MCF 10A (cell line): ENCODE data around the gene CACNB4. TPM values are rescaled to one million over a fixed set of nuclear protein-coding genes. Genes with fewer than 3 reads are reported as not detected.

Experiments used
- BruUV-seq: library from RNA; stranded (reverse); fragments of 400-500 nt; replicated peaks from 2 replicates; lab custom pipeline; 2021; lab: Mats Ljungman, UMichigan
- CTCF ChIA-PET: fragments of 300-600 bp; sonication (Branson Sonifier 250); formaldehyde crosslinking; extraction: SDS; loops from one replicate; lab custom pipeline; 2021; ENCODE audit warnings: antibody characterized with exemption, inconsistent platforms; lab: Yijun Ruan, JAX
- POLR2A ChIA-PET: fragments of 300-600, 350-650 bp; sonication (Branson Sonifier 250); formaldehyde crosslinking; extraction: SDS; loops from one replicate; lab custom pipeline; 2020; ENCODE audit warnings: antibody characterized with exemption, inconsistent platforms; lab: Yijun Ruan, JAX
- DNase-seq: peaks from one replicate; pipeline ENCODE4 v3.0.0-alpha.2; 2018; ENCODE audit not compliant: unreplicated experiment
- H3K27ac Mint-ChIP-seq: one replicate; pipeline ENCODE4 v1.8.0; 2022; ENCODE audit warnings: mild to moderate bottlenecking, low read depth, mixed read lengths; ENCODE audit not compliant: unreplicated experiment
- H3K27me3 Mint-ChIP-seq: one replicate; pipeline ENCODE4 v1.8.0; 2022; ENCODE audit warnings: mixed read lengths; ENCODE audit not compliant: insufficient read depth, unreplicated experiment
- H3K36me3 Mint-ChIP-seq: one replicate; pipeline ENCODE4 v1.8.0; 2022; ENCODE audit warnings: mild to moderate bottlenecking, moderate library complexity, mixed read lengths; ENCODE audit not compliant: insufficient read depth, unreplicated experiment
- H3K4me1 Mint-ChIP-seq: one replicate; pipeline ENCODE4 v1.8.0; 2022; ENCODE audit warnings: mixed read lengths; ENCODE audit not compliant: insufficient read depth, unreplicated experiment
- H3K4me3 Mint-ChIP-seq: one replicate; pipeline ENCODE4 v1.8.0; 2022; ENCODE audit warnings: mild to moderate bottlenecking, moderate library complexity, mixed read lengths; ENCODE audit not compliant: unreplicated experiment
- H3K9me3 Mint-ChIP-seq: one replicate; pipeline ENCODE4 v1.8.0; 2022; ENCODE audit warnings: mixed read lengths; ENCODE audit not compliant: unreplicated experiment
- intact Hi-C: fragments of 100-400 bp; cut with micrococcal nuclease; formaldehyde crosslinking; loops from 2 replicates; pipeline ENCODE4 v1.14.1; 2022
- total RNA-seq: library from RNA; stranded (reverse); gene quantifications from 2 replicates; pipeline ENCODE4 v1.2.3, GENCODE V29; 2022
- TF ChIP-seq, protein P1 (sequence below): fragments of 200-600 bp; IDR thresholded peaks from one replicate; pipeline ENCODE4 v1.8.0; 2022; ENCODE audit warnings: antibody characterized with exemption, mild to moderate bottlenecking; ENCODE audit not compliant: unreplicated experiment

Gene CACNB4
- total RNA-seq, 1 experiment from 2014 or later, result 0.49 TPM

DNA sequence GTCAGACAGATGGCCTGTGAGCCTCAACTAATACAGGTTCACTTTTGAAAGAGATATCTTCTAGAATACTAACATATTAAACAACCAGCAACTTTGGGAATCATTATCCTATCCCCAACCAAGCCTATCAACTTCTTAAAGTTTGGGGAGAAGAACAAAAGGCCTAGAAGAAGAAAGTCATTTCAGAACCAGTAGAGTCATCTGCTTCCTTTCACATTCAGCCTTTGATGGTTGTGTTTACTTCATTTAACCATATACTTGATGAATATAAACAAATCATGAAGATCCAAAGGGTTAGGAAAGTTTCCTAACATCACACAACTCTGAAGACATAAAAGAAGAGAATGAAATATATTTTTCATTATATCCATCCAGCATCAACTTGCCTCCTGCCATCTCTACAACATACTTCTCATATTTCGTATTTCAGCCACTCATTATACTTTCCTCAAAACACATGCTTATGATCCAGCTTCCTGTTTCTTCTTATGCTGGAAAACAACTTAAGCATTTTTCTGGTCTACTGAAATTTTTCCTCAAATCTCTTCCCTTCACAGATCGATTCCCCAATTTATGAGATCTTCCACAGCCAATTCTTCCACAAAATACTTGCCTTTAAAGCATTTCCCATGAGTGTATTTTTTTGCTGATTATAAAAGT, 114.3 kb downstream of the CACNB4 start:
- DNase-seq, result no peak
- H3K27ac Mint-ChIP-seq, result no peak overlapping the region
- CTCF ChIA-PET, result interaction anchor here (1.3 to 1.6 kb wide), 2 partner anchors 12 to 14 kb away, joined by 3 to 6 read pairs; no protein-coding TSS in a partner anchor
- no peaks in the 10 kb centered on the region for H3K27me3 Mint-ChIP-seq
- intact Hi-C loops, result no loop called here
- no peak overlapping the region for H3K4me3 Mint-ChIP-seq
- BruUV-seq, result no TSS peak
- H3K4me1 Mint-ChIP-seq, result no peaks in the 10 kb centered on the region
- TF ChIP-seq, protein P1, sequence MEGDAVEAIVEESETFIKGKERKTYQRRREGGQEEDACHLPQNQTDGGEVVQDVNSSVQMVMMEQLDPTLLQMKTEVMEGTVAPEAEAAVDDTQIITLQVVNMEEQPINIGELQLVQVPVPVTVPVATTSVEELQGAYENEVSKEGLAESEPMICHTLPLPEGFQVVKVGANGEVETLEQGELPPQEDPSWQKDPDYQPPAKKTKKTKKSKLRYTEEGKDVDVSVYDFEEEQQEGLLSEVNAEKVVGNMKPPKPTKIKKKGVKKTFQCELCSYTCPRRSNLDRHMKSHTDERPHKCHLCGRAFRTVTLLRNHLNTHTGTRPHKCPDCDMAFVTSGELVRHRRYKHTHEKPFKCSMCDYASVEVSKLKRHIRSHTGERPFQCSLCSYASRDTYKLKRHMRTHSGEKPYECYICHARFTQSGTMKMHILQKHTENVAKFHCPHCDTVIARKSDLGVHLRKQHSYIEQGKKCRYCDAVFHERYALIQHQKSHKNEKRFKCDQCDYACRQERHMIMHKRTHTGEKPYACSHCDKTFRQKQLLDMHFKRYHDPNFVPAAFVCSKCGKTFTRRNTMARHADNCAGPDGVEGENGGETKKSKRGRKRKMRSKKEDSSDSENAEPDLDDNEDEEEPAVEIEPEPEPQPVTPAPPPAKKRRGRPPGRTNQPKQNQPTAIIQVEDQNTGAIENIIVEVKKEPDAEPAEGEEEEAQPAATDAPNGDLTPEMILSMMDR, result no peak
- H3K9me3 Mint-ChIP-seq, result no peaks in the 10 kb centered on the region
- H3K36me3 Mint-ChIP-seq, result no peaks in the 10 kb centered on the region
- POLR2A ChIA-PET, result interaction anchor here (0.6 to 1.2 kb wide), 3 partner anchors 57 to 693 kb away, joined by 3 to 6 read pairs (median 3); partner anchors contain the start of gene ARL5A

DNA sequence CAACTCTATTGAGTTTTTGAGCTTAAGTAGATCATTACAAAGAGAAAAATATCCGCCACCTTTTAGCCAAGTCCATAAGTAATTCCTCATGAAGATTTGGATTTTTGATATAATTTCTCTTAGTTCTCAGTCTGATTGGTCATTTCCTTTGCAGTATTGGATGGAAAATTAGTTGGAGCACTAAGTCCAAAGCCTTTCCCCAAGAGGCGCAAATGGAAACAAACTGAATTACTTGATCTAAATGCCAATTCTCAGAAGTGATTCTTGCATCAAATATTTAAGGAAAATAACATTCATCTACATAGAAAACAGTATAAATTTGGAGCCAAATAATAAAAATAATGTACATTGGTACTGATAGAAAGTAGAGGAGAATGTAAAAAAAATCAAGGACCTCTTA, 115.6 kb downstream of the CACNB4 start:
- intact Hi-C loops, result no loop called here
- Mint-ChIP-seq H3K27me3 (no peaks in the 10 kb centered on the region), H3K9me3 (no peaks in the 10 kb centered on the region), H3K4me1 (no peaks in the 10 kb centered on the region), H3K4me3 (no peak overlapping the region), H3K36me3 (no peaks in the 10 kb centered on the region), H3K27ac (no peak overlapping the region)
- BruUV-seq, result no TSS peak
- POLR2A ChIA-PET, result interaction anchor here (0.6 to 0.9 kb wide), 2 partner anchors 9 to 155 kb away, joined by 3 read pairs; partner anchors contain the start of gene ARL5A
- CTCF ChIA-PET, result interaction anchor here (0.5 to 0.8 kb wide), 5 partner anchors 16 to 1387 kb away, joined by 3 to 4 read pairs (median 3); no protein-coding TSS in a partner anchor
- no peak for DNase-seq
- TF ChIP-seq, protein P1, result no peak

DNA sequence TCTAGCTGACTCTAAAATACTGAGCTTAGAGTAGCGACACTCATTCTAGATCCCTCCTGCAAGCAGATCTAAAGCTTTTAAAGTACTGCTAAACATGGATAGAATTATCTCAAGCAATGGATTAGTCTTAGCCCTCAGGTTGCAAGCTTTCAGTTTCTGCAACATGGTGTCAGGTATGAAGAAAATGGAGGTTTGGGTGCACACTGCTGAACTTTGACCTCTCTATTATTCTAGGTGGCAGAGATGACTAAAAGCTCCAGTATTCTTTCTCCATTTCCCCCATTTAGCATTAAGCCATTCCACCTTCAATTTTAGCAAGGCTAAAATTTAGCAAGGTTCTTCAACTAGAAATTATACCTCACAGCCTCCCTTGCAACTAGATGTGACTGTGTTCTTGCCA, 117.0 kb downstream of the CACNB4 start:
- H3K27me3 Mint-ChIP-seq, result no peaks in the 10 kb centered on the region
- intact Hi-C loops, result no loop called here

DNA sequence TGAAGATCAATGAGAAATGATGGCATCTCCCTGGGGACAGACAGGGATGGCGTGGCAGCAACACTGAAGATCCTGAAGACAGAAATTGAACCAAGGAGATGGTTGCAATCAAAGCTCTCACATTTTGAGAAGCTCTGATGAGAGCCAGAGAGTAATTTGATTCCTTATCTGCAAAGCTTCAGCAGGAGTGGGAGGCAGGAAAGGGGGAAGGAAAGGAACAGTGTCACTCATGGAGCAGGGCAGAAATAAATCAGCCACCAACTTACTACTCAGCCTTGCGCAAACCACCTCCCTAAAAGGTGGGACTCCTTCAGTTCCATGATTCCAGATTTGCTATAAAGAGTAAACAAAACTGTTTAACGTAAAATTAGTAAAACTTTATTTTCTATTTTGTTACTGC, 119.2 kb downstream of the CACNB4 start:
- ChIA-PET CTCF (interaction anchor here (0.6 to 1.4 kb wide), 5 partner anchors 16 to 418 kb away, joined by 3 to 7 read pairs (median 3); no protein-coding TSS in a partner anchor), POLR2A (interaction anchor here (1.0 kb wide), 1 partner anchor 16 kb away, joined by 3 read pairs; no protein-coding TSS in a partner anchor)
- Mint-ChIP-seq H3K4me3 (no peak overlapping the region), H3K36me3 (no peaks in the 10 kb centered on the region), H3K27ac (no peak overlapping the region), H3K4me1 (peaks cover under 1% of the 10 kb centered on the region), H3K27me3 (no peaks in the 10 kb centered on the region), H3K9me3 (no peaks in the 10 kb centered on the region)
- TF ChIP-seq, protein P1, result no peak
- no TSS peak for BruUV-seq
- DNase-seq, result peak; percentile 24
- intact Hi-C loops, result no loop called here

More for the DNA sequence above, 117.0 kb downstream of the CACNB4 start:
- no peak overlapping the region for H3K4me3 Mint-ChIP-seq
- POLR2A ChIA-PET, result interaction anchor here (1.5 kb wide), 1 partner anchor 13 kb away, joined by 3 read pairs; no protein-coding TSS in a partner anchor
- no peak for DNase-seq
- H3K9me3 Mint-ChIP-seq, result no peaks in the 10 kb centered on the region
- H3K27ac Mint-ChIP-seq, result no peak overlapping the region
- no TSS peak for BruUV-seq
- H3K36me3 Mint-ChIP-seq, result no peaks in the 10 kb centered on the region
- TF ChIP-seq, protein P1, result no peak
- CTCF ChIA-PET, result interaction anchor here (0.9 to 1.4 kb wide), 2 partner anchors 17 to 21 kb away, joined by 3 to 7 read pairs; no protein-coding TSS in a partner anchor
- no peaks in the 10 kb centered on the region for H3K4me1 Mint-ChIP-seq
